Esophagus squamous epithelium (tissue), 4 donors: ENCODE data around the gene TNP2.

ENCODE experiments used
- CTCF ChIP-seq, 6 experiments: fragments of 450-650 bp in 4 of 6; fragments of 200-600 bp in 2 of 6; sonication (generic) in 2 of 6; IDR thresholded peaks; one replicate each; pipeline ENCODE4 v1.5.1; 2016 to 2019; ENCODE audit warnings: antibody characterized with exemption in 6 of 6, mild to moderate bottlenecking in 4 of 6, moderate library complexity in 4 of 6
- POLR2A ChIP-seq, 4 donors: fragments of 450-650 bp; IDR thresholded peaks; one replicate each; pipeline ENCODE4 v1.6.1; 2017; ENCODE audit warnings: antibody characterized with exemption in 4 of 4, mild to moderate bottlenecking in 4 of 4, moderate library complexity in 3 of 4

DNA sequence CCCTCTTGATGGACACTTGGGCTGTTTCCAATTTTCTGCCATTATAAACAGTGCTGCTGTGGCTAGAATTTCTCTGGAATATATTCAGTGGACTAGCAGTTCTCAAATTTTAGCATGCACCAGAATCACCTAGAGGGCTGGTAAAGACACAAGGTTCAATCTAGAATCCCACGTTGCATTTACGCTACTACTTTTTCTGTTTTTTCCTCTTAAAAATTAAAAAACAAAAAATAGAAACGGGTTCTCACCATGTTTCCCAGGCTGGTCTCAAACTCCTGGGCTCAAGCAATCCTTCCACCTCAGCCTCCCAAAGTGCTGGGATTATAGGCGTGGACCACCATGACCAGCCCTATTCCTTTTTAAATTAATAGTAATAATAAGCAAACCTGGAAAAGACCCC lies 26.5 kb upstream of the TNP2 start:
- TF ChIP-seq CTCF (IDR thresholded peaks at IDR 0.05) (no peak), POLR2A (IDR thresholded peaks at IDR 0.05) (no peak)
